GM18951 (cell line): Measurements from ENCODE around the gene MCHR1.
"Not testable (repeated sequence)": the region's sequence is repeated elsewhere in the genome, so short reads cannot be mapped to it uniquely, and the experiment has no call there.

ENCODE experiments used
- POLR2A ChIP-seq: IDR thresholded peaks from 4 replicates; pipeline ENCODE4 v1.6.1; 2011; ENCODE audit warnings: mild to moderate bottlenecking; ENCODE audit not compliant: insufficient read length, insufficient read depth; ENCODE audit errors: extremely low read depth
- in situ Hi-C: fragments of 300-500 bp; cut with MboI; formaldehyde crosslinking; loops from one replicate; pipeline ENCODE4 v1.12.0; 2022; ENCODE audit warnings: low sequenced_read_pairs, mixed read lengths, inconsistent platforms; ENCODE audit not compliant: unreplicated experiment

MCHR1 gene

DNA sequence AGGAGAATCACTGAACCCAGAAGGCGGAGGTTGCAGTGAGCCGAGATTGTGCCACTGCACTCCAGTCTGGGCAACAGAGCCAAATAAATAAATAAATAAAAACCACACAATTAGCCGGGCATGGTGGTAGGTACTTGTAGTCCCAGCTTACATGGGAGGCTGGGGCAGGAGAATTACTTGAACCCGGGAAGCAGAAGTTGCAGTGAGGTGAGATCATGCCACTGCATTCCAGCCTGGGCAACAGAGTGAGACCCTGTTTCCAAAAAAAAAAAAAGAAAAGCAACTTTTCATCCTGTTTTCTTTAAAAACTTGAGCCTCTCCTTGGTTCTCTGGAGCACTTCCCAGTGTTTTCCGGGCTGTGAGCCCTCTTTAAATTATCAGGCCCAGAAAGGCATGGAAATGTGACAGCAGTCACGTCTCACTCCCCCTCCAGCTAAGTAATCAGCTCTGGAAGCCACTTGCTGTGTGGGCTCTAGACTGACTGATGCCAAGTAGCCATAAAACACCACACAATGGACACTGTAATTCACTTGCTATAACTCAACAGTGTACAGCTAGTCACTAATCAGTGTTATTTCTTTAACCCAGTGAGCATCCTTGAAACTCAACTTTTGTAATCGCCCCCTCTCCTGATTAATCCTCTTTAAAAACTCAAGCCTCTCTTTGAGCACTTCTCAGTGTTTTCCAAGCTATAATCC, 13.0 kb upstream of the MCHR1 start:
- TF ChIP-seq POLR2A, result no peak

DNA sequence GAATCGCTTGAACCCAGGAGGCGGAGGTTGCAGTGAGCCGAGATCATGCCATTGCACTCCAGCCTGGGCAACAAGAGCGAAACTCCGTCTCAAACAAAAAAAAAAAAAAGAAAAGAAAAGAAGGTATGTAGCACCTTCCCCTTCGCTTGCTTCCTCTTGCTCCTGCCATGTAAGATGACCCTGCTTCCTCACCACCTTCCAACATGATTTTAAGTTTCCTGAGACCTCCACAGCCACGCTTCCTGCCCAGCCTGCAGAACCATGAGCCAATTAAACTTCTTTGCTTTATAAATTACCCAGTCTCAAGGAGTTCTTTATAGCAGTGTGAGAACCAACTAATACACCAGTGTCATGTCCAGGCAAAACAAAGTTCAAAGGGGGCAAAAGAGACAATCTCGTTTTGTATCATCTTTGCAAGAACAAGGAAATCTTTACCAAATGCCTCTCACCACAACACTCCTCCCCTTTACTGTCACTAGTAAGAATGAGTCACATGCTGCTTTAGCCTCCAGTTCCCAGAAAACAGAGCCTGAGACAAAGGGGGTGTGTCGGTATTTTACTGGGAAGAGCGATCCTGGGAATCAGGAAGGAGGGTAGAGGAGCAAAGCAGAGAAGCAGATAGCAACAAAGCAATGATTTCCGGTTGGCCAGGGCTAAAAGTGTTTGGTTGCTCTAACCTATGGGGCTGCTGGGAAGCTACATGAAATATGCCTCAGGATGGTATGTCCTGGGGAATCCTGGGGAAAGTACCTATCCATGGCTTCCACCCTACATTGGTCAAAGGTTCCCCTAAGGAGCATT, 10.5 kb upstream of the MCHR1 start:
- no peak for TF ChIP-seq POLR2A

More for the DNA sequence above, 13.0 kb upstream of the MCHR1 start:
- in situ Hi-C loops, result no loop called here

DNA sequence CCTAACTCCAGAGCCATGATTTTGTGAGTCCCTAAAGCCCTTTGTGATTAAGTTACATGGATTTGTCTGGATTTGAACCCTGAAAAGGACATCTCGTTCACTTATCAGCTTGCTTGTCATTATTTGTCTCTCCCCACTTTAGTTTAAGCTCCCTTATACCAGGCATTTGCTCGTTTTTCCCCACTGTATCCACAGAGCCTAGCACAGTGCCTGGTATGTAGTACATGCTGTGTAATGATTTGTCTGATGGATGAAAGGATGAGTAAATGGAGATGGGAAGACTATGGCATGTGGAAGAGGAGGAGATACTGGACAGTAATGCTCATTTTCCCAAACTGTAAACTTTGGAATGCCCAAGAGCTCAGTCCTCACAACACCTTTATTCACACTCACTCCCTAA, 9.2 kb upstream of the MCHR1 start:
- TF ChIP-seq POLR2A, result no peak
- in situ Hi-C loops, result no loop called here

More for the DNA sequence above, 10.5 kb upstream of the MCHR1 start:
- in situ Hi-C loops, result no loop called here

DNA sequence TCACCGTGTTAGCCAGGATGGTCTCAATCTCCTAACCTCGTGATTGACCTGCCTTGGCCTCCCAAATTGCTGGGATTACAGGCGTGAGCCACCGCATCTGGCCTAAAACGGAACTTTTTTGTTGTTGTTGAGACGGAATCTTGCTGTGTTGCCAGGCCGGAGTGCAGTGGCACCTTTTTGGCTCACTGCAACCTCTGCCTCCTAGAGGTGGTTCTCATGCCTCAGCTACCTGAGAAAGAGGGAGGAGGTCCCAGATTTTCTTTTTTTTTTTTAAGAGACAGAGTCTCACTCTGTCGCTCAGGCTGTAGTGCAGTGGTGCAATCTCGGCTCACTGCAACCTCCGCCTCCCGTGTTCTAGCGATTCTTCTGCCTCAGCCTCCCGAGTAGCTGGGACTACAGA, 7.9 kb upstream of the MCHR1 start:
- in situ Hi-C loops, result no loop called here
- TF ChIP-seq POLR2A, result no peak

DNA sequence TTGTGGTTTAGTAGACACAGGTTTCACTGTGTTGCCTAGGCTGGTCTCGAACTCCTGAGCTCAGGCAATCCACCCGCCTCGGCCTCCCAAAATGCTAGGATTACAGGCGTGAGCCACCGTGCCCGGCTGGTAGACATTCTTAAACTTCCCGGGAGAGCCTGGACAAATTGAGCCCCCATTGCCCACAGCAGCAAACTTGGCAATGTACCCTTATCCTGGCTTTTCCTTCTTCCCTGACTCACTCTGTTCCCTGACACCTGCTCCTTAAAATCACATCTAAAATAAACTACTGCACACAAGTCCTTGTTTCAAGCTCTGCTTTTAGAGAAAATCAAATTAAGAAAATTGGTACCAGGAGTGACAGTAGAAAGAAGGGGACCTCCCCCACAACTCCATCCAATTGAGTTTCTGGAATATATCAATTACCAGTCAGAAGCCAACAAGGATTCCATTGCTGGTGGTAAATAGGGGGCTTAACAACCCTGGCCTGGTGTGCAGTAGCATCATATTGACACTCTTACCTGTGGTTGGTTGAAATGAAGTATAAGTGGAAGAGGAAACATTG, 7.4 kb upstream of the MCHR1 start:
- TF ChIP-seq POLR2A, result no peak
- in situ Hi-C loops, result no loop called here

DNA sequence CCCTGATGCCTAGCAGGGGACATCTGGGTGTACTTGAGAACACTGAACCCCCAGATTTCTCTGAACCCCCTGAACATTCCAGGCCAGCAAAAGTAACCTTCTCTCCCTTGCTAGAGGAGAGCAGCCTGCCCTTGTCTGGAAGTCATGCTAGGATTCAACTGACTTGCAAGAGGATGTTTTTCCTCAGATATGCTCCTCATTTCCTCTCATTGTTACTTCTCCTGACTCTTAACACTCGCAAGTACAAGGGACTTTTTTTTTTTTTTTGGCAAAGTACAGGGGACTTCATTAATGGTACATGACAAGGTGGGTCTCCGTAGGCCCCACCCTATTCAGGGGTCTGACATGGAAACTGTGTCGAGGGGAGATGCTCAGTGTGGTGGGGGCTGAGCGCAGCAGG, 6.3 kb upstream of the MCHR1 start:
- TF ChIP-seq POLR2A, result no peak
- in situ Hi-C loops, result no loop called here

DNA sequence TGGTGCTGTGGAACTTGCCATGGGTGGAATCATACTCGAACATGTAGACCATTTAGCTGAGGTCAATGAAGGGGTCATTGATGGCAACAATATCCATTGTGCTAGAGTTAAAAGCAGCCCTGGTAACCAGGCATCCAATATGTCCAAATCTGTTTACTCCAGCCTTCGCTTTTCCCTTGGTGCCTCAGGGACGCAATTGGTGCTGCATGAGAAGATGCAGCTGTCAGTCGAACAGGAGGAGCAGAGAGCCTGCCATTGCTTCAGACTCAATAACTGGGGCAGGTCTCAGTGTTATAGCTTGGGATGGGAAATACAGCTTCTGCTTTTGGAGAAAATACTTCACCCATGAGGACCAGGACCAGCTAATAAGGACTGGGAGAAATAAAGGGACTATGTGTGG, 5.0 kb upstream of the MCHR1 start:
- TF ChIP-seq POLR2A, result no peak
- in situ Hi-C loops, result no loop called here

DNA sequence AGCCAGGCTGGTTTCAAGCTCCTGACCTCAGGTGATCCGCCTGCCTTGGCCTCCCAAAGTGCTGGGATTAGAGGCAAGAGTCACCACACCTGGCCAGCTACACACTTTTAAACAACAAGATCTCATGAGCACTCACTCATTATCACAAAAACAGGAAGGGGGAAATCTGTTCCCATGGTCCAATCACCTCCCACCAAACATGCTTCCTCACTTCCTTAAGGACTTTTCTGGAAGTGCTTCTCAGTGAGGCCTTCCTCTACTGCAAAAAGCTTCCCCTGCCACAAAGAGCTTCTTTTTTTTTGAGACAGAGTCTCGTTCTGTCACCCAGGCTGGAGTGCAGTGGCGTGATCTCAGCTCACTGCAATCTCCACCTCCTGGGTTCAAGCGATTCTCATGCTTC, 3.1 kb upstream of the MCHR1 start:
- in situ Hi-C loops, result not testable (repeated sequence)

DNA sequence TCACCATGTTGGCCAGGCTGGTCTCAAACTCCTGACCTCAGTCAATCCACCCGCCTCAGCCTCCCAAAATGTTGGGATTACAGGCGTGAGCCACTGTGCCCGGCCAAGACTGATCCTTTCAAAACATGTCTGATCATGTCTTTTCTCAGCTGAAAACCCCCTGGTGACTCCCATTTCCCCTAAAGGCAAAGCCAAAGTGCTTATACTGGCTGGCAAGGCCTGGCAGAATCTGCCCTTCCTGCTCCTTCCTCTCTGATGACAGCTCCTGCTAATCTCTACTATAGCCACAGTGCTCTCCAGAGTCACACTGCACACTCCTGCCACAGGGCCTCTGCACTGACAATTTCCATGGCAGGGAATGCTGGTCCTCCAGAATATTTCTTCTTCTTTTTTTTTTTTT, 2.6 kb upstream of the MCHR1 start:
- in situ Hi-C loops, result no loop called here

DNA sequence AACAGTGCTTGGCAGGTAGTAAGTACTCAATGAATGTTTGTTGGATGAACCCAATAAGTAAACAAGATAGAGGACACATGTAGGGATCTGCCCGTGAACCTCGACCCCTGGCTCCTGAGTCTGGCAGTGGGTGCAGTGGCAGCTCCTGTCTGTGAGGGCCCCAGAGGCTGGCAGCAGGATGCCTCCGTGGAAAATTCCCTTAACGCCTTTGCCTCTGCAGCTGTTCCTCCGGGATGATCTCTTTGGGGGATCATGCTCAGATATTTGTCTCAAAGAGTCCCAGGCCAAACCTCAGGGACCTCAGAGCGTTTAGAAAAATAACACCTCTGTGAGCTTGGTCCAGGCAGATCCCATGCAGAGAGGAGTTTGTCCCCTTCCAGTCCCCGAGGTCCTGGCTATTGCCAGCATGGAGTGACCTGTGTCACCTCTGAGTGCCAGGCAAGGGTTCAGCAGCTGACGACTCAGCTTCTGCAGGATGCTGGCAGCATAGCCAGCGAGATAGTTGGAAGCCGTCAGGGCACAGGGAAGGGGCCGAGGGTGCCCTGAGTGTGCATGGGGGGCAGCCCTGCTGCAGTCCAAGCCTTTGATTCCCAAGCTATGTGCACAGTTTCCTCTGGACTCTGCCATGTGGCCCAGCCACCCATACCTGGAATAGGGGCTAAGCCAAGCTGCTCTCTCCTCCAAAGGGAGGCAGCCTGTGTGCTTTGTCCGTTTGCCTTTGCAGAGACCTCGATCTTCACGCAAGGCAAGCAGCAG, 613 bp upstream of the MCHR1 start:
- in situ Hi-C loops, result no loop called here
- TF ChIP-seq POLR2A, result no peak

More for the DNA sequence above, 2.6 kb upstream of the MCHR1 start:
- TF ChIP-seq POLR2A, result no peak

DNA sequence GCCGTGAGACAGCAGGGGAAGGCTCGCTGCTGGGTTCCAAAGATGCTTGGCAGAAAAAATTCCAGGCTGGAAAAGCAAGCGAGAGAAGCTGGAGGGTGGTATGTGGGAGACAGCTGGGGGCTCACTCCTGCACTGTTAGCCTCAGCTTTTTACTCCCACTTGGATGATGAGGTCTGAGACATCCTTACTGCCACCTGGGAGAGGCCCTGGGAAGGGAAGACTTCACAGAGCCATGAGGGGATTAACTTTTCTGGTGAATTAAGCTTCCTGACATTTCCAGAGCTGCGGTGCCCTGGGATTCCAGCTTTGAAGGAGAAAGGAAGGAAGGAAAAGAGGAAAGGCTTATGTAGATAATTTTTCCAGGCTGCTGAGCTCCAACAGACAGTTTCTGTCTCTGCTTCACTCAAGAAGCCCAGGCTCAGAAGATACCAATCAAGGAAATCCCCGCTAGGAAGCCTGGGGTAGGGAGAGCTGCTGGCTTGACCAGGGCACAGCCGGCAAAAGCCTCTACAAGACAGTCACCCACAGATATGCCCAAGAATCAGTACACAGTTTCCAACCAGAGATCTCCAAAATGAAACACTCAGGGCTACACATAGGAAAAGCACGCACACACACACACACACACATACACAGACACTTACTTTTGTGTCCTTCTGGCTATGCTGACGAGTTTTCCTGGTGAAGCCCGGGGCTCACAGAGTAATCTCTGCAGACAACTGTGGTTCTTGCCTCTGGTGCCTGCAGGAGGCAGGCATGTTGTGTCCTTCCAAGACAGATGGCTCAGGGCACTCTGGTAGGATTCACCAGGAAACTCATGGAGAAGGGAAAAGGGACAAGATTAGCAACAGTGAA, 907 bp downstream of the MCHR1 start:
- in situ Hi-C loops, result no loop called here
- TF ChIP-seq POLR2A, result no peak

DNA sequence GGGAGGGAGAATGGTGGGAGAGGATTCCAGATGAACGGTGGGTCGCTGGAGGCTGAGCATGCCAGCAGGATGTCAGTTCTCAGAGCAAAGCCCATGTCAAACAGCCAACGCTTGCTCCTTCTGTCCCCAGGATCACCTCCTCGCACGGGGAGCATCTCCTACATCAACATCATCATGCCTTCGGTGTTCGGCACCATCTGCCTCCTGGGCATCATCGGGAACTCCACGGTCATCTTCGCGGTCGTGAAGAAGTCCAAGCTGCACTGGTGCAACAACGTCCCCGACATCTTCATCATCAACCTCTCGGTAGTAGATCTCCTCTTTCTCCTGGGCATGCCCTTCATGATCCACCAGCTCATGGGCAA, 1.5 kb downstream of the MCHR1 start:
- in situ Hi-C loops, result no loop called here
- TF ChIP-seq POLR2A, result no peak
